Measurements from ENCODE around the gene GALNT10.

The GALNT10 gene

DNA sequence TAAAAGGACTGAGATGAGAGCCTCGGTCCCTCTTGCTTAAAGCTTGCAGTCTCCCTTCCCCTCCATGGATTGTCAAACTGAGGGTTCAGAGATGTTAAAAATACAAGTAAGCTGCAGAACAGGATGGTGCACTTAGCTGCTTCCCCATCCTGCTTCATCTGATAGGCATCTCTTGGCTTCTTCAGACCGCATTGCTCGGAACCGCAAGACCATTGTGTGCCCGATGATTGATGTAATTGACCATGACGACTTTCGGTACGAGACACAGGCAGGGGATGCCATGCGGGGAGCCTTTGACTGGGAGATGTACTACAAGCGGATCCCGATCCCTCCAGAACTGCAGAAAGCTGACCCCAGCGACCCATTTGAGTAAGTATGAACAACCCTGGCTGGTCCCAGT lies 189.7 kb downstream of the GALNT10 start:
- no peak for DNase-seq (ENCODE audit: low read depth)

DNA sequence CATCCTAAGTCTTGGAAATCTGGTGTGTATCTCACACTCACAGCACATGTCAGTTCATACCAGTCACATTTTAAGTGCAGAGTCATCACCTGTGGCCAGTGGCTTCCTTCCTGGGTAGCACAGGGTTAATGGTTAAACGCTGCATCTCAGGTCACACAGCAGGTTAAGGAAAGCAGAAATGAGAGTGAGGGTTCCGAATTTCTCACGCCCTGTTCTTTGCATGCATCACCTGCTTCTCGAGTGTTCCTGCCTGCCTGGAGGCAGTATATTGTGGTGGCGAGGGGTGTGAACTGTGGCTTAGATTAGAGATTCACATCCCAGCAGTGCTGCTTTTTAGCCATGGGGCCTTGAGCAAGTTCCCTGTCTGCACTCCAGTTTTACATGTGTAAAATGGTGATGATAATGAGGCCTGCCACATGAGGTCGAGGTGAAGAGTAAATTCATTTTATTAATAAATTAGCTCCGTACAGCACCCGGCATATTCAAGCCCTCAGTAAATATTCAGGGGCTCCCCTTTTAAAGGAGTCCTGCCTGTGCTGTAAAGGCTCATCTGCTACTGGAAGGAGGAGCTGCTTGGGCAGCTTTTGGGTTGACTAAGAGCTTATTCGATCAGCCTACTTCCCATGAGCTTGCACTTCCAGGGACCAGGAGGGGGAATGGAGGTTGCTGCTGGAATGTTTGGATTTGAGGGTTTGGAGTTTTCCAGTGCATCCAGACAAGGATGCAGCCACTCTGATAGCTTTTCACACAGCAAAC lies 194.1 kb downstream of the GALNT10 start:
- DNase-seq (ENCODE audit: low read depth) = no peak

- peak; percentile 2 for DNase-seq (ENCODE audit: low read depth)
Measured at GRCh38 chr5:154385236-154385512, 194.6 kb downstream of the GALNT10 start.

- DNase-seq (ENCODE audit: low read depth) = no peak
Measured at GRCh38 chr5:154386952-154387629, 196.6 kb downstream of the GALNT10 start.

- no peak for DNase-seq (ENCODE audit: low read depth)
Measured at GRCh38 chr5:154388842-154389241, 198.3 kb downstream of the GALNT10 start.

DNA sequence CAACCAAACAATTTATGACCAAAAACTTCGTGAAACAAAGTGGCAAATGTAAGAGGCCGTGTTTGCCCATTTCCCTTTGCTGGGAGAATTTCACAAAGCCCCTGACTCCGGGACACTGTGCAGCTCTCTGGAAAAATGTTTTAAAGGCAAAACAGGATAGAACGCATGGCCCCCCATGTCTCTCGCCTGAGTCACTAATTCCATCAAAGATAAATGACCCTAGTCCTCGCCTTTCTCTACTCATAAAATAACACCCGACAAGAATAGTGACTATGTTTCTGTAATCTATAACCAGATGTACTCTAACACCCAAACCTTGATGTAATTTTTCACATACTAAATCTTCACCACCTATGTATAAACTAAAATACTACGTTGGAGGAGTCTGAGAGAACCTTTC lies 199.6 kb downstream of the GALNT10 start:
- no peak for DNase-seq (ENCODE audit: low read depth)

DNA sequence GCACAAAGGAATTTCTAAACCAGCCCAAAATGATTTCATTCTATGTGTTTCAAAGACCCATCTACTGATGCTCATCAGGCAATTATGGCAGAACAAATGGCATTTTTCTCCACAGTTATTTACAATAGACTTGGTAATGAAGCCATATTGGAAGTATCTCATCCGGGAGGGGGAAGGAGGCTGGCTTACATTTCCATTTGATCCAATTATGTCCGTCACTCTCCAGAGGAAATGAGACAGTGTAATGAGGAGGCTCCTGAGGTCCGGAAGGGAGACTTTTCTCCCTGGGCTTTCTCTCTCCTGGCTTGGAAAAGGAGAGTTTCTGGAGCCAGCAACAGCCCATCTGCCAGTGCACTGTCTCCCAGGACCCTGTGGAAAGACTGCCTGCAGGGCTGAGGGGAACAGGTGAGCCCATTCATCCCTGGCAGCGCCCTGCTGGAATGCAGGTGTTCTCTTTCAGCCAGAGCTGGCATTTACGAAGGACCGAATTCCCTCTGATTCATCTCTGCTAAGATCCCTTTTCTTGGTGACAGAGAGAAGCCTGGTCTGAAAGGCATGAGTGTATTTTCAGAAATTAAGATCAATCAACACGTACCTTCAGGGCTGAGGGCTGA lies 200.3 kb downstream of the GALNT10 start:
- DNase-seq (ENCODE audit: low read depth) = no peak

GRCh38 chr5:154391788-154392187 lies 201.3 kb downstream of the GALNT10 start:
- DNase-seq (ENCODE audit: low read depth) = no peak

GRCh38 chr5:154393850-154394249 lies 203.3 kb downstream of the GALNT10 start:
- no peak for DNase-seq (ENCODE audit: low read depth)

- no peak for DNase-seq (ENCODE audit: low read depth)
Measured at GRCh38 chr5:154394307-154394706, 203.8 kb downstream of the GALNT10 start.

- DNase-seq (ENCODE audit: low read depth) = no peak
Measured at GRCh38 chr5:154395407-154396106, 205.0 kb downstream of the GALNT10 start.

- DNase-seq (ENCODE audit: low read depth) = no peak
Measured at GRCh38 chr5:154396128-154396527, 205.6 kb downstream of the GALNT10 start.

DNA sequence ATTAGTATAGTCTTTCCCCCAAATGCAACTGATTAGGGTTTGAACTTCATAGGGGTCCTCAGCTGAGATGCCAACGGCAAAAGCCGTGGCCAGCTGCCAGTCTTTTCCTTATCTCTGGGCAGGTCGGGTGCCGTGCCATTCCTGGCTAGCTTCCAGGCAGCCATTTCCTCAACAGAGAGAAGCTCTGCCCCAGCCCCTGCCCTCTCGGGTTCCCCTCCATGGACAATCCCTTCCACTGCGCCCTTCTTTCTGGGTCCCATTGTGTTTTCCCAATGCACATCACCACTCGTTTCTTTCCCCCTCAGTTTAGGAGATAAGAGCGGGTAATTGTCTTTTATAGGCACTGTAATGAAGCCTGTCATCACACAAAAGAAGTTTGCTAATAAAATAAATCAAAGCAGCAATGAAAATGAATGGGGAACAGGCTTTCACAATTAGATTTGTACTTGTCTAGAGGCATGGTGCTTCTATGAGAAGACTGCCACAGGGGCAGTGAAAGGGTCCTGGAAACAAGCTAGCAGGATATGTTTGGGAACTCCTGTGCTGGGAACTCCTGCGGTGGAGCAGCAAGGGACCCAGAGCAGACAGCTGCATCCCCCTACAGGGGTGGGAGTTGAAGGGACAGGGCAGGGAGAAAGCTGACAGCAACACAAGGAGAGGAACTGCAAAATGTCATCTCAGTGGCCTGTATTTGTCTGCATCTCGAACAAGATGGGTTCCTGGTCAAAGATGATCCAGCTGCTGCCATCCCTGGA lies 207.3 kb downstream of the GALNT10 start:
- DNase-seq (ENCODE audit: low read depth) = no peak

- DNase-seq (ENCODE audit: low read depth) = no peak
Measured at GRCh38 chr5:154400678-154401077, 210.1 kb downstream of the GALNT10 start.

DNA sequence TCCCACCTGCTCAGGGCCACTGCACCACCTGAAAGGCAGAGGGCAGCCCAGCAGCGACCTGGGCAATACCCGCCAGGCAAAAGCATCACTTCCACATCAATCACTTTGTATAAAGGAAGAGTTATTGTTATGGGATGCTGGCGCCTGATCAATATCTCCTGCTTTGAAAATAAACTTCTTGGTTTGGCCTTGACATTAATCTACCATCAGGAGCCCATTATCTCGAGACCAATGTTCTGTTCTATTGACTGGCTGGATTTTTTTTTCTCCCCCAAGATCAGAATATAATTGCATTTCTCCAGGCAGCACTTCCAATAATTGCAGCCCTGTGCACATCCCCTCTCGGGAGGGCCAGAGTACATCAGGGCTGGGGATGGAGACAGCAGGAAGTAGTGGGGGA lies 210.8 kb downstream of the GALNT10 start:
- DNase-seq (ENCODE audit: low read depth) = no peak

DNA sequence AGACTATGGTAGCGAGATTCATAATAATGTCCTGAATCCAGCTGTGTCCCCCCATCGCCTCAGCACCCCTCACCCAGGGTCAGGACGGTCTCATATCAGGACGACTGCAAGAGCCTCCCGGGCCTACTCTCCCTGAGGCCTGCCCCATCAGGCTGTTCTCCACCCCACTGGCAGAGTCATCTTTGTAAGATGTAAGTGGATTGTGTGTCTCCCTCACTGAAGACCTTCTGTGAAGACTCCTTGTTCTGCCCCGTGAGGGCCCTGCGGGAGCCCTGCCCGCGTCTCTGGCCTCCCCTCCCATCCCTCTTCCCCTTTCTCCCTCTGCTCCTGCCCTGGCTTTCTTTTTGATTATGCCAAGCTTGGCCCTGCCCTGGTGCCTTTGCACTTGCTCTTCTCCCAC lies 211.4 kb downstream of the GALNT10 start:
- no peak for DNase-seq (ENCODE audit: low read depth)

DNA sequence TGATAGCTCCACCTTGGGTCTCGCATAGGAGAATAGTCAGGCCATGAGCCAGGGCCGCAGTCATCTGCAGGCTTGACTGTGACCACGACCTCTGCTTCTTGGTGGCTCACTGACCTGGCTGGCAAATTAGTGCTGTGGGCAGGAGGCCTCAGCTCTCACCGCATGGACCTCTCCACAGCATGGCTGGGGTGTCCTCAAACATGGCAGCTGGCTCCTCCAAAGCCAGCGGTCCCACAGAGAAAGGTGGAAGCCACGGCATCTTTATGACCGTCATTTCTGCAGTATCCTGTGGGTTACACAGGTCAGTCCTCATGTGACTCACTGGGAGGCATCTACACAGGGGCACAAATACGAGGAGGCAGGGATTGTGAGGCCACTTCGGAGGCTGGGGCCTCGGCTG lies 212.1 kb downstream of the GALNT10 start:
- DNase-seq (ENCODE audit: low read depth) = no peak

DNA sequence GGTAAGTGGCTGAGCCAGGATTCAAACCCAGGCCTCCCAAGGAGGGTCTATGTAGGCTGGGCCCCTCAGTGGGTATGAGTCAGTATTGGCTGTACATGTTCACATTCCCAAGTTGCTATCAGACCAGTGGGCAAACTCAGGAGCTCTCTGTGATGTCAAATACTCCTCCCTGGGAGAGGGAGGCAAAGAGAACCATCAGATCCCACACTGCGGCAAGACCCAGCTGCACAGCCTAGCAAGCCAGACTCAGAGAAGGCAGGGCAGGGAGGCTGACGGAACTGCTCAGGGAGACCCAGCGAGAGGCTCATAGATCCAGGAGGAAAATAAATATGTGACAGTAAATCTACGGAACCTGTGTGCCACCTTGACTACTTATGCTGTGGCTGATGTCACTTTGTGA lies 212.7 kb downstream of the GALNT10 start:
- DNase-seq (ENCODE audit: low read depth) = no peak

DNA sequence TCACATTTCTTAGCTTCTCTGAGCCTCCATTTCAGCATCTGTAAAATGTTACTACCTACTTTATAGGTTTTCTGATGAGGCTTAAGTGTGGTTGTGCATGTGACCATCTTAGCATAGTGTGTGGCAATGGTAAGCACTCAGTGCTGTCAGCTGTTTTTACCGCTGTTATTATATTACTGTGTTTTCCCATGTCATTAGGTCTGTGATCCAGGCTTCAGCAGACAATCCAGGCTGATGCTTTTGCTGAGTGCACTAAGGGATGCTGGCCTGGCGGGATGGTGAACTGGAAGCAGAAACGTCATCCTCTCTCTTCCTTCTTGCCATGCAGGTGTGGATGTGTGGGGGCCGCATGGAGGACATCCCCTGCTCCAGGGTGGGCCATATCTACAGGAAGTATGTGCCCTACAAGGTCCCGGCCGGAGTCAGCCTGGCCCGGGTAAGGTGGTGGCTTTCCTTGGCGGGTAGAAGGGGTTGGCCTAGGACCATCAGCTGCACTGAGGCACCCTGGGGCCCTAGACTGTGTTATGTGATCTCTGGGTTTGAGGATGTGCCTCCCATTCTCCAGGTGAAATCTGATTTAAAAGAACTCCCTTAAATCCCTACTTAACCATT lies 213.3 kb downstream of the GALNT10 start:
- DNase-seq (ENCODE audit: low read depth) = no peak

DNA sequence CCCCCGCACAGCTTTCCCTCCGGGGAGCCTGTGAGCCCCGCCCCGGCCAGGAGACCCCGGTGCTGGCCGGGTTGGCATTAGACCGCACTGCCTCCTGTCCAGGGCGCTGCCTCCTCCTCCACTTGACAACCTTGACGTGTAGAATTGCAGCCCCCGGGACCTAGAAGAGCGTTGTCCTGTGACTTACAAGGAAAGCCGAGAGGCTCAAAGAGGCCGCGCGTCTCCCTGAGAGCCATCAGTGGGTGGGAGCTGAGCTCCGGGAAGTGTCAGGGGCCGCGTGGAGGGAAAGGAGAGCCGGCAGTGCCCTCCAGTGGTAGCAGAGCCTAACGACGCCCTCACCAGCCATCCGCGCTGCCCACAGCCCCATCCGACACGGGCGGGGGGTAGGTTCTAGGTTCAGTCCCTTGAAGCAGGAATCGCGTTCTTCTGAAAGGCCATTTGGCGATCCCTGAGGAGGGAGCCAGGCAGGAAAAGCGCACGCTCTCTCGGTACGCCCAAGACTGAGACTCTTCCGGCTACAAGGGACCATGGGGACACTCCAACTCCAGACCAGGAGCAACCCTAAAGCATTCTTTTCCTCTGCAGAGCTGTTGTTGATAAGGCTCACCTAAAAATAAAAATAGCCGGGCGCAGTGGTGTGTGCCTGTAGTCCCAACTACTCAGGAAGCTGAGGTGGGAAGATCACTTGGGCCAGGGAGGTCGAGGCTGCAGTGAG lies 214.7 kb downstream of the GALNT10 start:
- DNase-seq (ENCODE audit: low read depth) = peak; percentile 37

DNA sequence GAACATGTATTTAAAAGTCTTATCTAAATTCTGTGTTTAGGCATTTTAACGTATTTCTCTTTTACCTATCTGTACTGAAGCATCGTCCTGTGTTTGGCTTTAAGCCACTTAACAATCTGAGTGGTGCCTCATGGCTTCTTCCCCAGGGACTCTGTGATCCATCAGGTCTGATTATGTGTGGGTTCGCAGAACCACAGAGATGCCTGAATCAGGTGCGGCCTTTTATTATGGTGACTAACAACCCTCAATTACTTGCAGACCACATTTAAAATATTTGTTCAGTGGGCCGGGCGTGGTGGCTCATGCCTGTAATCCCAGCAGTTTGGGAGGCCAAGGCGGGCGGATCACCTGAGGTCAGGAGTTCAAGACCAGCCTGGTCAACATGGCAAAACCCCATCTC lies 215.7 kb downstream of the GALNT10 start:
- no peak for DNase-seq (ENCODE audit: low read depth)

All from stimulated activated CD8-positive, alpha-beta memory T cell treated with anti-CD3 and anti-CD28 coated beads, Interleukin-12 subunit alpha, Interleukin-12 subunit beta, amount 100 ng/mL, for 1 hour (primary cell).